Measurements from ENCODE around the gene CSNK2A1. TPM values are rescaled to one million over a fixed set of nuclear protein-coding genes. Genes with fewer than 3 reads are reported as not detected.

CSNK2A1 gene
- total RNA-seq, 2 donors from 2014 or later = 107 to 144 TPM

DNA sequence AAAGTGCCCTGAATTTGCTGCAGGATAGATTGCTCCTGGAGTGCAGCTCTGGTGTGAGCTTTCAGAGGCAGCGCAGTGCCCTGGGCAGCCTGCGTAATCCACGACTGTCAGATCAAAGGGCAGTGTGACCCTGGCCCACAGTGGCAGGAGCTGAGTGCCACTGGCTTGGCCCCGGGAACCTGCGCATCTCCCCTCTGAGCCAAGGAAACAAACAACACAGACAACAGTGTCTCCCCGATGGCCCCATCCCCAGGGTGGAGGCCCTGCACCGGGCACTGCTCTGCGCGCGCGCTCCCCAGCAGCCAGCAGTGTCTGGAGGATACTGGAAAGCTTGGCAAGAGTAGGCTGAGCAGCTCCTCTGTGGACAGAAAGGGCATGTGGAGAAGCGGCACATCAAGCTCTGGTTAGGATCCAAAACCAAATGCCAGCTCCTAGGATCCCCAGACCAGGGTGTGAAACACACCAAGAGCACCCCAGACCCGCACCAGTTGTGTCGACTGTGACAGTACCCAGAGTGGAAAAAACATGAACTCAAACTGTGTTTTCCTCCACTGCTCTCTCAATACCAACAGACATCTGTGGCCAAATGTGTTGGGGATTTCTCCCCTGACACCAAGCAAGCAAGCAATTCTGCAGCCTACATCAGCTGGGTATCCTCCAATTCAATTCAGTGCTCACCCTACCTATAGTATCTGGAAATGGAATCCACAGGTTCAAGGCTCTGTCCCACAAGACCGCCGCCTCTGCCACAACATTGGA, 108.8 kb downstream of the CSNK2A1 start:
- Histone ChIP-seq H3K9me3 (no peaks in the 10 kb centered on the region), H3K36me3 (peaks cover 8% of the 10 kb centered on the region), H3K9ac (ENCODE audit: low read depth in 2 of 2, low read length in 2 of 2) (no peak overlapping the region), H3K4me1 (no peaks in the 10 kb centered on the region), H3K27me3 (no peaks in the 10 kb centered on the region), H3K4me3 (no peak overlapping the region), H3K27ac (no peak overlapping the region)
- intact Hi-C loops (cut with DNase I) = loop anchor here (5.0 kb wide), 2 partner anchors 42 to 83 kb away; no protein-coding TSS in a partner anchor
- TF ChIP-seq, protein P1, sequence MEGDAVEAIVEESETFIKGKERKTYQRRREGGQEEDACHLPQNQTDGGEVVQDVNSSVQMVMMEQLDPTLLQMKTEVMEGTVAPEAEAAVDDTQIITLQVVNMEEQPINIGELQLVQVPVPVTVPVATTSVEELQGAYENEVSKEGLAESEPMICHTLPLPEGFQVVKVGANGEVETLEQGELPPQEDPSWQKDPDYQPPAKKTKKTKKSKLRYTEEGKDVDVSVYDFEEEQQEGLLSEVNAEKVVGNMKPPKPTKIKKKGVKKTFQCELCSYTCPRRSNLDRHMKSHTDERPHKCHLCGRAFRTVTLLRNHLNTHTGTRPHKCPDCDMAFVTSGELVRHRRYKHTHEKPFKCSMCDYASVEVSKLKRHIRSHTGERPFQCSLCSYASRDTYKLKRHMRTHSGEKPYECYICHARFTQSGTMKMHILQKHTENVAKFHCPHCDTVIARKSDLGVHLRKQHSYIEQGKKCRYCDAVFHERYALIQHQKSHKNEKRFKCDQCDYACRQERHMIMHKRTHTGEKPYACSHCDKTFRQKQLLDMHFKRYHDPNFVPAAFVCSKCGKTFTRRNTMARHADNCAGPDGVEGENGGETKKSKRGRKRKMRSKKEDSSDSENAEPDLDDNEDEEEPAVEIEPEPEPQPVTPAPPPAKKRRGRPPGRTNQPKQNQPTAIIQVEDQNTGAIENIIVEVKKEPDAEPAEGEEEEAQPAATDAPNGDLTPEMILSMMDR (IDR thresholded peaks at IDR 0.05) = no peak
- DNase-seq = no peak

DNA sequence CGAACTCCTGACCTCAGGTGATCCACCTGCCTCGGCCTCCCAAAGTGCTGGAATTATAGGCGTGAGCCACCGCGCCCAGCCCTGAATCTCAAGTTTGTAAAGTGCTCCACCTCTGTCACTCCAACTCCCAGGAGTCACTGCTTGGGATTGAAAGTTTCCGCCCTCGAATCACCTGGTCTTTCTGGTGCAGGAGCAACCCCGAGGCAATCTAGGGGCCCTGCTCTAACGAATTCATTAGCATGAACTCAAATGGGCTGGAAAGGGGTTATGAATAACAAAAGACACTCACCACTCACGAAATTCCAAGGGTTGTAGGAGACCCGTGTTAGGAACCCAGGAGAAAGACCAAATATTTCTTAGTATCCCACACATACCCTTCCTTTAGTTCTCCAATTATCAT, 109.4 kb downstream of the CSNK2A1 start:
- DNase-seq = no peak
- TF ChIP-seq, protein P1 (IDR thresholded peaks at IDR 0.05) = no peak
- H3K4me3 ChIP-seq = no peak overlapping the region
- intact Hi-C loops (cut with DNase I) = loop anchor here (5.0 kb wide), 2 partner anchors 43 to 82 kb away; no protein-coding TSS in a partner anchor
- no peaks in the 10 kb centered on the region for H3K4me1 ChIP-seq
- no peaks in the 10 kb centered on the region for H3K27me3 ChIP-seq
- H3K36me3 ChIP-seq = peaks cover 14% of the 10 kb centered on the region
- no peak overlapping the region for H3K9ac ChIP-seq (ENCODE audit: low read depth in 2 of 2, low read length in 2 of 2)
- H3K9me3 ChIP-seq = no peaks in the 10 kb centered on the region
- H3K27ac ChIP-seq = no peak overlapping the region

DNA sequence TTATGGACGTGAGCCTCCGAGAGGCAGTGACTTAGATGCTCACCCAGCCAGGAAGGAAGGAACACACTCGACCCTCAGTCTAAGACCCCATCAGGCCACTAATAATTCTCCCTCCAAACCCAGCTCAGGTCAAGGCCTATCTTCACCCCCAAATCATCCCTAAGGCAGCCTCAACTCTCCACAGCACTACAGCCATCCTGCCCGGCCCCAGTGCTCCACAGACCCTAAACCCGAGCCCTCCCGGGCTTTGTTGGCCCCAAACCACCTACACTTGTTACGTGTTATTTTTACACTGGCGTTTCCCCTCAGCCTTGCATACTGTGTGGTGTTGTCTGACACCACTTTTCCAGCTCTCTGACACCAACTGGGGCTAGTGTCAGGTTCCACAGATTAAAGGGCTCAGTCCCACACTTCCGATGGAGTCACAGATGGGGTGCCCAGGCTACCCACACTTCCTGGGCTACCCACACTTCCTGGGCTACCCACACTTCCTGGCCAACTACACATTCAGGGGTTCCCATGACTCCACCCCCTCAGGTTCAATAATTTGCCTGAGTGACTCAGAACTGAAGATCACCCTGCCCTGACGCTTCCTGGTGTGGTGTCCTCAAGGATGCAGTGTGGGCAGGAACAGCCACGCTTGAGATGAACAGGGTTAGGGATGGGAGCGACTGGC, 110.2 kb downstream of the CSNK2A1 start:
- Histone ChIP-seq H3K27me3 (no peaks in the 10 kb centered on the region), H3K9ac (ENCODE audit: low read depth in 2 of 2, low read length in 2 of 2) (no peak overlapping the region), H3K36me3 (peaks cover 14% of the 10 kb centered on the region), H3K4me1 (no peaks in the 10 kb centered on the region), H3K4me3 (no peak overlapping the region), H3K9me3 (no peaks in the 10 kb centered on the region), H3K27ac (no peak overlapping the region)
- no peak for DNase-seq
- TF ChIP-seq, protein P1 (IDR thresholded peaks at IDR 0.05) = no peak
- intact Hi-C loops (cut with DNase I) = loop anchor here (5.0 kb wide), 2 partner anchors 44 to 81 kb away; no protein-coding TSS in a partner anchor

DNA sequence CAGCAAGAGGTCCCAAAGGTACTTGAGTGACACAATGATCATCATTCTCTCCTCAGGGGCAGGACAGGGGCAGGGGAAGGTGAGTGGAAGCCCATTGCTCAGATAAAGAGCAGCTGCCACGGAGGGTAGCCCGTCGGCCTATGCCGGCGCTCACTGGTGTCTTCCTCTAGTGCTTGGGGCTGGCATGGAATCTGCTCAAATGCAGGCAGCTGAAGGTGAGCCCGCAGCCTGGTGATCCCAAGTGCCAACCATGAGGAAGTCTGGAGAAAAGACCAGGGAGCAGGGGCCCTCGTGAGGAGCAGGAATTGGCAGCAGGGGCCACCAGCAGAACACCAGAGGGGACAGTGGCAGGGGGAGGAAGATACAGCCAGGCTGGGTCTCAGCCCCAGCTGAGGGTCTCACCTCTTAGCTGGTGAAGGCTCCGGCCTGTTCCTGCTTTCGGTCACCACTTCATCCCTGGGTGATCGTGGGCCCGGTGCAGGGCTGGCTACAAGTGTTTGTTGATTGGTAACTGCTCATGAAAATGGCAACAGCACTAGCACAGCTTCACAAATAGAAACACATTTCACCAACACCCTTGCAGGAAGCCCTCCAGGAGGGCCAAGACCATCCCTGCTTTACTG, 110.8 kb downstream of the CSNK2A1 start:
- Histone ChIP-seq H3K36me3 (peaks cover 14% of the 10 kb centered on the region), H3K9me3 (no peaks in the 10 kb centered on the region), H3K9ac (ENCODE audit: low read depth in 2 of 2, low read length in 2 of 2) (no peak overlapping the region), H3K27me3 (no peaks in the 10 kb centered on the region), H3K27ac (no peak overlapping the region), H3K4me1 (no peaks in the 10 kb centered on the region), H3K4me3 (no peak overlapping the region)
- no peak for DNase-seq
- TF ChIP-seq, protein P1 (IDR thresholded peaks at IDR 0.05) = no peak
- intact Hi-C loops (cut with DNase I) = loop anchor here (5.0 kb wide), 2 partner anchors 45 to 80 kb away; no protein-coding TSS in a partner anchor

DNA sequence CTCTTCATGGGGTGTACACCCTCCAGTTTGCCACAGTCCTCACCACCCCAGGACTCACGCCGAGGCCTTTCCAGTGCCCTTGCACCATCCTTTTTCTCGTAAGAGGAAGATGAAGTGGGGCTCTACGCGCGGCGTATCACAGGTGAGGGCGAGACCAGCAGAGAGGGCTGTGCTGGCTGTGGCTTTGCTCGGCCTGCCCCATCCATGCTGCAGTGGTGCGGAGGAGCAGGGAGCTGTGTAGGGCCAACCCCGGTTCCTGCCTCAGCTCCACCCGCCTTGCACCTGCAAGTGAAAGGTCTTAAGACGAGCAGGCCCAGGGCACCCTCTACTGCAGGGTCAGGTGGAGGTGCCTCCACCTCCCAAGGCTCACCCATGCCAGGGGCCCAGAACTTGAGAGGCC, 111.4 kb downstream of the CSNK2A1 start:
- Histone ChIP-seq H3K27ac (no peak overlapping the region), H3K4me3 (no peak overlapping the region), H3K4me1 (no peaks in the 10 kb centered on the region), H3K36me3 (peaks cover 14% of the 10 kb centered on the region), H3K27me3 (no peaks in the 10 kb centered on the region), H3K9ac (ENCODE audit: low read depth in 2 of 2, low read length in 2 of 2) (no peak overlapping the region), H3K9me3 (no peaks in the 10 kb centered on the region)
- TF ChIP-seq, protein P1 (IDR thresholded peaks at IDR 0.05) = no peak
- no peak for DNase-seq
- intact Hi-C loops (cut with DNase I) = loop anchor here (5.0 kb wide), 2 partner anchors 45 to 80 kb away; no protein-coding TSS in a partner anchor

Measured in colonic mucosa (tissue), 4 donors.